NCI-H2107 (cell line): ENCODE results near the gene GUCD1.
"Not testable (repeated sequence)": the region's sequence is repeated elsewhere in the genome, so short reads cannot be mapped to it uniquely, and the experiment has no call there.

Experiments
- DNase-seq: peaks from one replicate; lab custom pipeline; 2025; lab: John Stamatoyannopoulos, UW

GUCD1 gene

DNA sequence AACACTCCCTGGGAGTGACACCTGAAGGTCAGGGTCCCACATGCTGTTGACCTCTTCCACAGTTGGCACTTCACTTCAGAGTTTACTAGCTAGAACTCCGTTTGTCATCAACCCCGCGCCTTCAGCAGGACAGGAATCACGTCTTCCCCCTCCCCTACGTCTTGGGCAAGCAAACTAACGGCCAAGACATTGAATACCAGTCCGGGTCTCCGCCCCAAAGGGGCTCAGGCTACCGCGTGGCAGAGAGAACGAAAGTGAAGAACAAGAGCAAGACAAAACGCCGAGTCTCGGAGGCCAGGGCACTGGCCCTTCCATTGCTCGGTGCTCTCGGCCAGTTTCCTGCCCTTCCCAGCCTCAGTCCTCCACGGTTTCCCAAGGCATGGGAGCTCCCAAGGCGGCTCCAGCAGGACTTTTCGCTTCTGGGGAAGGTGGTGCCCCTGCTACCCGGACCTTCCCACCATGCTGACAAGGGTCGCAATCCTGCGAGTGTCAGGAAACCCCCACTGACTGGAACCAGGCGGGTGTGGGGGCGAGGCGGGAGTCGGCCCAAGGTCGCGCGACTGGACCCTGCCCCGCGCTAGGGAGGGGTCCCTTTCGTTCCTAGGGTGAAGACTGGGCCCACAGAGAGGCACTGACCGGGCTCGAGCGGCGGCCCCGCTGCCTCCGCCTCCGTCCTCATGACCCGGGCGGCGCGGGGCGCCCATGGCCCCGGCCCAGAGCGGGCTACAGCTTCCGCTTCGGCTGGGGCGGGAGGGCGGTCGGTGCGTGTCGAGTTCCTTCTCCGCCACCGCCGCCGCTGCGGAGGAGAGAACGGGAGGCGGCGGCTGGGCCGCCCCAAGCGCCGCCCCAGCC is at the start of gene GUCD1:
Gene GUCD1, minus strand, starts transcription at position 826 of the 852 bp plus-strand sequence. Its CDS starts 147 bp downstream, at position 679.
- no peak for DNase-seq

DNA sequence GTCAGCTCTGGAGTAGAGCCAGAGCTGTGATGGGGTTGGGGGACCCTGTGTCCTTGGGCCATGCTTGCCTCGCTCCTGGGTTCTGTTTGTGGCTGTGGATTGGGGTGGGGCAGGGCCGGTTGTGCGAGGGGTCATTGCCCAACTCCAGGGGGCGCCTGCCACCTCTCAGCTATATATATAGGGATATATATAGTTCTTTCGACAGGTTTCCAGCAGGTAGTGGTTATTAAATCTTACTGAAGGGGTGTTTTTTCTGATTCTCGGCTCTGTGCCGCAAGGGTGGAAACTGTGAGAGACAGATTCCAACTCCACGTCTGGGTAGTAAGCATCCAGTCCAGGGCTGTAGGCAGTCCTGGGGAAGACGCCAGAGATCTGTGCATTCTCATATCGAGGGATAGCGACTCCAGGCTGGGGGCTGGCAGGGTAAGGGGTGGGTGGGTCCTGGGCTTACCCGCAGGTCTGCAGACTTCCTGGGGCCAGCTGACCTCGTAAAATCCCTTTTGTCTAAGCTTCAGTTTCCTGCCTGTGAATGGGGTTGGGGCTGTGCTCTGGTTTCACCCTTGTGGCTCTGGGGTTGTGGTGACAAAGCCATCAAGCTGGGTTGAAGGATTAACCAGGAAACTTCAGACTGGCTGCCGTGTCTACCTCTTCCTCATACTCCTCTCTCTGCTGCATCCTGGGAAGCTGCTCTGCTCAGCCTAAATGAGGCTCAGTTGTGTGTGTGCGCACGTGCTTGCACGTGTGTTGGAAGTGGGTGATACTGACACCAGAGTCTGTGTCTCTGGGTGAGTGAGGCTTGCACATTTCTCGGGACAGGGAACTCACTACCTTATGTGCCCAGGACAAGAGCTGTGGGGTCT is 49.1 kb upstream of the GUCD1 start:
- DNase-seq: not testable (repeated sequence)

- not testable (repeated sequence) for DNase-seq
These were observed 48.2 kb upstream of the GUCD1 start, which contains the start of gene GGT1 for GRCh38 chr22:24602847-24603769. Gene GGT1 (plus strand): TSS chr22:24603193. CDS start chr22:24611082, 7,889 bp downstream.

DNA sequence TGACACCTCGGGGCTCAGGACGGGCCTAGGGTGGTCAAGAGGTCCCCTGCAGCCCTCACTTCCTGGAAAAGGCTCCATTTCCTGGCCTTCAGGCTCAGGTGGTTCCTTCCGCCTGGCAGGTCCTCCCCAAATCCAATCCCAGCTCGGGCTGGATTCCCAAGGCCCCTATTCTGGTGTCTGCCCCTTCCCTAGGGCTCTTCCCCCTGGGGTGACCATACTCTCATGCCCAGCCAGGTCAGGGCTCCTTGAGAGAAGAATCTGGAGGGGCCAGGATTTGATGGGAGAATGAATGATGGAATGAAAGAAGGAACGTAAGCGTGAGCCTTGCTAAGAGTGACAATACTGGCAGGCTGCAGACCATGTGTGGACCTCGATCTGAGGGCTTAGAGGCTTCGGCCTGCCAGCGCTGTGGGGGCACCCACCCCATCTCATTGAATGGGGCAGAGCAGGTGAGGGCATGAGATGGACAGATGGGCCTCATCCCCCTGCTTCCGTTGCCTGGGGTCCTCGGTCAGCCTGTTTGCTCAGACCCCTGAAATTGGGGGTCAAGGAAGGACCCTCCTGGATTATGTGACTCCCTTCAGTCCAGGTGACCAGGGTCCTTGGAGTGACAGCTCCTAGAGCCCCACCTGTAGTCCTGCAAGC is 47.3 kb upstream of the GUCD1 start:
- DNase-seq: not testable (repeated sequence)

GRCh38 chr22:24601217-24602104 is 46.5 kb upstream of the GUCD1 start:
- DNase-seq: no peak

DNA sequence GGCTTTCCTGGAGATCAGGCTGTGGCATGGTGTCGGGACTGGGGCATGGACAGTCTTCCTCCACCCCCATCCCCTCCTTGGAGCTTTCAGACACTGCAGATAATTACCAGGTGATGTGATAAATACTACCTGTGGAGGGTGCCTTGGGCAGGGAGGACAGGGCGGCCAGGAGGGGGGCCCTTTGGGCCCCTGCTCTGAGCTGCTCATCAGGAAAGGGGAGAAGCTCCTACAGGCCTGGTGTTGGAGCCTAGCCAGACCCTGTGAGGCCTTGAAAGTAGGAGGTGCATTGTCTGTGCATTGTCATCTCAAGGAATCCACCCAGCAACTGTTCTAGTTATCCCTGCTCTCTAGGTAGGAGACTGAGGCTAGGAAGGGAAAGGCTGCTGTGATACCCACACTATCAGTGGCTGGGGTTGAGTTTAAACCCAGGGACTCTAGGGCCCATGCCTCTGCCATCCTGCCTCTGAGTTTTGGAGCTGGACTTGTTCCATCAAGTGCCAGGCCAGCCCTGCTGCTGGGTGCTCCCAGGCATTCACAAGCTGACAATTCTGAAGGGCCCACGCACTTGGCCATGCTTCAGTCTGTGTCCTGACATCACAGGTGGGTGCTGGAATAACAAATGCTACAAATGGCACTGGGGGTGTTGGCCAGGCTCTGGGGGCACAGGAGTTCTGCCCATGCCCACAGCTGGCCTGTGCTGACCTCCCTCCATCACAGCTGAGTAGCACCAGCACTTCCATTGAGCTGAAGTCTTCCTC is 45.2 kb upstream of the GUCD1 start:
- not testable (repeated sequence) for DNase-seq

GRCh38 chr22:24599514-24599913 is 44.6 kb upstream of the GUCD1 start:
- DNase-seq: no peak

GRCh38 chr22:24597076-24597475 is 42.1 kb upstream of the GUCD1 start:
- not testable (repeated sequence) for DNase-seq

DNA sequence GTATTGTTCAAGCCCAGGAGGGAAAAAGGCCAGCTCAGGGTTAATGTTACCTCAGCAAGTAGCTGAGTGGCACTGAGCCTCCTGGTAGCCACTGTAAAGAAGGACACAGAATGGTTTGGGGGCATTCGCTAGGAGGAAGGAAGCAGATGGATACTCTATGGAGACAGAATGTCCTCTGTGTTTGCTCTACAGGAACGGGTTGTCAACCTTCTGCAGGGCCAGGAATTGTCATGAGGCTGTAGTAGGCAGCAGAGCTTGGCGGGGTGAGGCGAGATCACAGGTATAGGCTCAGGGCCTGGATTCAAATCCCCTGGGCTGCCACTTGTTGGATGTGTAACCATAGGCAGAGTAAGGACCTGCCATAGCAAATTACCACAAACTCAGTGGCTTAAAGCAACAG is 40.9 kb upstream of the GUCD1 start:
- no peak for DNase-seq

DNA sequence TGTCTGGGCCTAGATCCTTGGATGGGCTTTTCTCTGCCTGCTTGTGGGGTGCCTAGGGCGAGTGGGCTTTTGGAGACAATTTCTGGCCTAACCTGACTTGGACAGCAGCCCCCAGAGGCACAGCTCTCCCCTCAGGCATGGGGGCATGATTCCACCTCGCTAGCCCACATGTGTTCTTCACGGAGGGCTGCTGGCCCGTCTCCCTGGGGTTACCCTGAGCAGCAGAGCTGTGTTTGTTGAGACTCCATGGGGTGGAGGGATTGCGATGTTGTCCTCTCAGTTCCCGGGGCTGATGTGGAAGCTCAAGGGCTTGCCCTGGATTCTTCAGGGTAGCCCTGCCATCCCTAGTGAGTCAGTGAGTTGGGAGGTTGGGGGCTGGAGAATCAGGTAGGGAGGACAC is 40.3 kb upstream of the GUCD1 start:
- DNase-seq: no peak

DNA sequence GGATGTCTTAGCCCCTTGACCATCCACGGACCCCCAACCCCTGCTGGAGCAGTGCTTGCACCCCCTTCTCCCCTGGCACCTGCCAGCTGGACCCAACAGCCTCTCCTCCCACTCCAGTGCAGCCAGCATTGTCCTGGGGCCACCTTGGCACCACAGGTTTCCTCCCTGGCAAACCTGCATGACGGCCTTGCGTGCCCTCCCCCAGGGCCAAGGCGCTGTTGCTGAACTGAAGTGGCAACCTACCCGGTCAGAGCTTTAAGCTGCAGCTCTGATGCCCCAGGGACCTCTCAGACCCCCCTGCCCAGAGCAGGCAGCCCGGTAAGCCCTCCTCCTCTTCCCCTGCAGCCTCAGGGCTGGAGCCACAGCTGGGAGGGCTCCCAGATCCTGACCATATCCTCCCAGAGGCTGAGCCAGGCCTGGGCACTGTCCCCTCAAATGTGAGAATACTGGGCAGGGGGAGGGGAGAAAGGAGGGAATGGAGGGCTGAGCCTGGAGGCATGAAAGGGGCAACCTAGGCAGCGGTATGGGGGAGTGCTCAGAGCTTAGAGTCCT is 39.7 kb upstream of the GUCD1 start:
- DNase-seq: no peak

- DNase-seq: no peak
These were observed 39.1 kb upstream of the GUCD1 start for GRCh38 chr22:24593836-24594568.

DNA sequence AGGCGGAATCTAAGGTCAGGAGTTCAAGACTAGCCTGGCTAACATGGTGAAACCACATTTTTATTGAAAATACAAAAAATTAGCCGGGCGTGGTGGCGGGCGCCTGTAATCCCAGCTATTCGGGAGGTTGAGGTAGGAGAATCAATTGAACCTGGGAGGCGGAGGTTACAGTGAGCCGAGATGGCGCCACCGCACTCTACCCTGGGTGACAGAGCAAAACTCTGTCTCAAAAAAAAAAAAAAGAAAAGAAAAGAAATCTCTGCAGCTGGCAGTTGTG is 38.6 kb upstream of the GUCD1 start:
- DNase-seq: not testable (repeated sequence)

GRCh38 chr22:24592851-24593558 is 38.1 kb upstream of the GUCD1 start, which contains the start of gene LRRC75B:
Gene LRRC75B (minus strand): TSS chr22:24593073. CDS start chr22:24593039, 34 bp downstream.
- DNase-seq: peak; percentile 22

DNA sequence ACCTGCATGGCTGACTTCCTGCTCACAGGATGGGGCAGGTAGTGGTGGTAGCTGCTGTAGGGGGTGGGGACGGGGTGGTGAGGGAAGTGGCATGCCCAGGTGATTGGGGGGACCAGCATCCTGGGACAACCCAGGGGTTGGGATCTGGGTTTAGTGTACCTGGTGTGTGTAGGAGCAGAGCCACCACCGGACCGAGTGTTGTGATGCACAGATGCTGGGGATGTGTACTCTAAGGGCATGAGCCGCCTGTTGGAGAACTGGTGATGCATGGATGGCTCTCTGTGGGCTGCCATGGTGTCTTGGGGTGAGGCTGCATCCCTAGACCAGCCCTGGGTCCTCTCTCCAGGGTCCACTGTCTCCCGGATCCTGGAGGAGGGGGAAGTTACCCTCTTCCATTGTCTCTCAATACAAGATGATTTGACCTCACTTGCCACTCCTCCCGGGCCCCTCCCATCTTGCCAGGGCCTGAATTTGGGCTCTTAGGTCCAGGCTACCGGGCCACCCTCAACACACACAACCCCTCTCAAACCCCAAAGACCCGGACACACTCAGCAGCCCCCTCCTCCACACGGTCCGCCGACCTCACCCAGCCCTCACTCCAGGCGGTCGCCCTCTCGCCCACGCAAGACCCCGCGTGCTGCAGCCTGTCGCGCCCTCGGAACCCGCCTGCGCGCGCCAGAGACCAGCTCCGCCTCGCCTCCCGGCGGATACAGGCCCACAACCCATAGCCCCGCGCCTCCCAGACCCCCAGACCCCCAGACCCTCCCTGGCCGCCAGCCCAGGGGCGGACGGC is 37.3 kb upstream of the GUCD1 start:
- no peak for DNase-seq

DNA sequence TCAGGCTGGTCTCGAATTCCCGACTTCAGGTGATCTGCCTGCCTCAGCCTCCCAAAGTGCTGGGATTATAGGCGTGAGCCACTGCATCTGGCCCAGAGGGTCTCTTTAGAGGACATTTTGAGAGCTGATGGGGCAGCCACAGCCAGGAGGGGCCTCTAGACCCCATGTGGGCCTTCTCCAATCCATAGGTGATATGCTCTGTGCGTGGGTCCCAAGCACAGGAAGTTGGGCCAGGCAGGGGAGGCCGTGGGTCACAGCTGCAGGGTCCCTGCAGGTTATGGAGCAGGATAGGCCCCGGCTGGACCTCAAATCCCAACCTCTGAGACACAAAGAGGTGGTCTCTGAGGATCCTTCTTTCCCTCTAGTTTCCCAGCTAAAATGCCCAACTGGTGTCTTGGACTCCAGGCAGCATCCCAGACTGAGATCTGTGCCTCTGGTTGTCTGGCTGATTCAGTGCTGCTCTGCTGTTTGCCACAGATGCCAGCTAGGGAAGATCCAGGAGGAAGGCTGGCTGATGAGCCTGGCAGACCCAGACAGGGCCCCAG is 36.4 kb upstream of the GUCD1 start:
- no peak for DNase-seq
